B cell (primary cell): ENCODE results near the gene TIMM10. TPM values are rescaled to one million over a fixed set of nuclear protein-coding genes. Genes with fewer than 3 reads are reported as not detected.

Source experiments
- ATAC-seq: fragments of 200-7000 bp; cut with Tn5 transposase; one replicate; pipeline ENCODE4 v1.10.0; 2021; ENCODE audit warnings: low read depth, mild to moderate bottlenecking, moderate number of reproducible peaks, moderate library complexity
- CTCF ChIA-PET: fragments of 350-600 bp; sonication (Branson Sonifier 250); formaldehyde crosslinking; loops from one replicate; lab custom pipeline; 2021; ENCODE audit warnings: antibody characterized with exemption, inconsistent platforms; lab: Charles Lee
- POLR2A ChIA-PET: fragments of 350-600 bp; sonication (Branson Sonifier 250); formaldehyde crosslinking; loops from one replicate; lab custom pipeline; 2021; ENCODE audit warnings: antibody characterized with exemption; lab: Charles Lee
- DNase-seq: peaks from one replicate; pipeline ENCODE4 v3.0.0; 2013
- H2AFZ ChIP-seq: 2 replicates; pipeline ENCODE4 v1.6.1; 2012; ENCODE audit warnings: mild to moderate bottlenecking, low read depth, low read length; ENCODE audit not compliant: insufficient read depth, poor library complexity, severe bottlenecking
- H3K27ac ChIP-seq, 2 donors: 1 replicate in 1 of 2; 2 replicates in 1 of 2; pipeline ENCODE4 v1.5.1; 2012 to 2013; ENCODE audit warnings: low read length in 2 of 2, mild to moderate bottlenecking in 2 of 2, moderate library complexity in 1 of 2
- H3K27me3 ChIP-seq, 4 experiments: fragments of 200-600 bp in 1 of 4; sonication (generic) in 1 of 4; replicated peaks in 1 of 4; 1 replicate in 2 of 4; 2 replicates in 2 of 4; pipeline versions ENCODE4 v1.6.1 to v1.7.0; 2013 to 2016; ENCODE audit warnings: low read length in 3 of 4, mild to moderate bottlenecking in 2 of 4, mixed read lengths in 1 of 4, moderate library complexity in 1 of 4; ENCODE audit not compliant: insufficient read depth in 4 of 4, control insufficient read depth in 3 of 4; ENCODE audit errors: control extremely low read depth in 1 of 4
- H3K36me3 ChIP-seq, 2 experiments: replicated peaks in 1 of 2; 1 replicate in 1 of 2; 2 replicates in 1 of 2; pipeline versions ENCODE4 v1.6.1 to v1.7.1; 2013; ENCODE audit warnings: low read length in 1 of 2; ENCODE audit not compliant: insufficient read depth in 2 of 2, control insufficient read depth in 1 of 2; ENCODE audit errors: control extremely low read depth in 1 of 2, extremely low read depth in 1 of 2
- H3K4me1 ChIP-seq, 2 donors: fragments of 200-600 bp in 1 of 2; sonication (generic) in 1 of 2; 1 replicate in 1 of 2; 2 replicates in 1 of 2; pipeline versions ENCODE4 v1.5.1 to v1.6.1; 2013 to 2017; ENCODE audit warnings: low read length in 2 of 2; ENCODE audit not compliant: control insufficient read depth in 2 of 2, insufficient read depth in 2 of 2
- H3K4me2 ChIP-seq: replicated peaks from 2 replicates; pipeline ENCODE3; 2012; ENCODE audit warnings: mild to moderate bottlenecking, low read depth, low read length; ENCODE audit not compliant: poor library complexity, severe bottlenecking
- H3K4me3 ChIP-seq, 5 experiments: fragments of 200-600 bp in 1 of 5; sonication (generic) in 1 of 5; 1 replicate in 3 of 5; 2 replicates in 2 of 5; pipeline versions ENCODE4 v1.5.1 to v1.7.0; 2011 to 2016; ENCODE audit warnings: low read length in 4 of 5, mild to moderate bottlenecking in 4 of 5, low read depth in 2 of 5, control low read depth in 1 of 5, moderate library complexity in 1 of 5; ENCODE audit not compliant: insufficient read depth in 1 of 5; ENCODE audit errors: control extremely low read depth in 1 of 5, extremely low read depth in 1 of 5
- H3K79me2 ChIP-seq: fragments of 200-600 bp; sonication (generic); one replicate; pipeline ENCODE4 v1.6.0; 2016; ENCODE audit warnings: low read length; ENCODE audit not compliant: control insufficient read depth, insufficient read depth
- H3K9ac ChIP-seq: fragments of 200-600 bp; sonication (generic); 2 replicates; pipeline ENCODE4 v1.6.1; 2017; ENCODE audit warnings: mild to moderate bottlenecking, low read length, moderate library complexity
- H3K9me3 ChIP-seq, 3 donors: one replicate each; pipeline versions ENCODE4 v1.6.1 to v1.7.1; 2013; ENCODE audit warnings: low read length in 2 of 3; ENCODE audit not compliant: control insufficient read depth in 2 of 3, insufficient read depth in 1 of 3; ENCODE audit errors: control extremely low read depth in 1 of 3
- H4K20me1 ChIP-seq: 2 replicates; pipeline ENCODE4 v1.6.0; 2012; ENCODE audit warnings: mild to moderate bottlenecking, low read length; ENCODE audit not compliant: insufficient read depth, control insufficient read depth, poor library complexity, severe bottlenecking
- H3K27ac Mint-ChIP-seq: one replicate; pipeline ENCODE4 v1.8.0; 2021; ENCODE audit warnings: mixed read lengths
- H3K27me3 Mint-ChIP-seq: one replicate; pipeline ENCODE4 v1.8.0; 2021; ENCODE audit warnings: mixed read lengths
- H3K4me1 Mint-ChIP-seq: one replicate; pipeline ENCODE4 v1.8.0; 2021; ENCODE audit warnings: mixed read lengths
- H3K4me3 Mint-ChIP-seq: one replicate; pipeline ENCODE4 v1.8.0; 2021; ENCODE audit warnings: mixed read lengths
- H3K9me3 Mint-ChIP-seq: one replicate; pipeline ENCODE4 v1.8.0; 2022; ENCODE audit warnings: mixed read lengths; ENCODE audit not compliant: insufficient read depth
- EZH2 ChIP-seq: IDR thresholded peaks from 2 replicates; pipeline ENCODE4 v1.6.1; 2012; ENCODE audit warnings: borderline replicate concordance, low read depth, mild to moderate bottlenecking, moderate library complexity, low read length; ENCODE audit not compliant: insufficient read depth, poor library complexity, severe bottlenecking
- WGBS: methylation state at CpG from one replicate; pipeline ENCODE4 v1.1.5; 2013; ENCODE audit warnings: missing lambda C conversion rate; ENCODE audit not compliant: insufficient coverage; 5-methylcytosine and 5-hydroxymethylcytosine counted together
- intact Hi-C: fragments of 100-400 bp; cut with micrococcal nuclease; formaldehyde crosslinking; loops from one replicate; pipeline ENCODE4 v1.10.0; 2022
- polyA plus RNA-seq: library from polyadenylated mRNA; depleted of rRNA; stranded (reverse); fragments of >200 nt; gene quantifications from 2 replicates; pipeline ENCODE4 v1.2.3, GENCODE V29; 2012
- total RNA-seq, 2 donors: library from RNA; stranded (reverse); fragments of 120-200 nt in 1 of 2; gene quantifications; 1 replicate in 1 of 2; 2 replicates in 1 of 2; pipeline versions ENCODE4 v1.2.3 to v1.2.4, GENCODE V29; 2013 to 2022
- TF ChIP-seq, protein P1 (sequence below): fragments of 200-600 bp; IDR thresholded peaks from one replicate; pipeline ENCODE4 v1.8.0; 2022; ENCODE audit warnings: antibody characterized with exemption, mild to moderate bottlenecking

TIMM10 gene
- total and polyA plus RNA-seq, 2 donors (not counting 1 experiment from before 2014, with no cell fraction given), result 36.5 to 39.6 TPM

DNA sequence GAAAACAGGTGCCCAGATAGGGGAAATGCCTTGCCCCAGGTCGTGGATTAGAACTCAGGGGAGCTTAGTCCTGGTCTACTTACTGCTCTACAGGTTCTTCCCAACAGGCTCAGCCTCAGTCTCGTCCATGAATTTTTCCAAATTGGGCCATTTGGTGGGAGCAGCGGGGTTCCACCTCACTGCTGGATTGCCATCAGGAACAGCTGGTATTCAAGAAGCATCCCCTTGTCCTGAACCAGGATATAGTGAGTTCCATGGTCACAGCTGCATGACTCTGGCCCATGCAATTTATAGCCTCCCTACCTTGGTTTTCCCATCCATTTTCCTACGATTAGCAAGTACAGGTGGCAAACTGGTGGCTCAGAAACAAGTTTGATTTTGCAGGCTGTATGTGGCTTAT lies 43.5 kb upstream of the TIMM10 start:
- H3K4me2 ChIP-seq, result no peak overlapping the region
- TF ChIP-seq, protein P1, sequence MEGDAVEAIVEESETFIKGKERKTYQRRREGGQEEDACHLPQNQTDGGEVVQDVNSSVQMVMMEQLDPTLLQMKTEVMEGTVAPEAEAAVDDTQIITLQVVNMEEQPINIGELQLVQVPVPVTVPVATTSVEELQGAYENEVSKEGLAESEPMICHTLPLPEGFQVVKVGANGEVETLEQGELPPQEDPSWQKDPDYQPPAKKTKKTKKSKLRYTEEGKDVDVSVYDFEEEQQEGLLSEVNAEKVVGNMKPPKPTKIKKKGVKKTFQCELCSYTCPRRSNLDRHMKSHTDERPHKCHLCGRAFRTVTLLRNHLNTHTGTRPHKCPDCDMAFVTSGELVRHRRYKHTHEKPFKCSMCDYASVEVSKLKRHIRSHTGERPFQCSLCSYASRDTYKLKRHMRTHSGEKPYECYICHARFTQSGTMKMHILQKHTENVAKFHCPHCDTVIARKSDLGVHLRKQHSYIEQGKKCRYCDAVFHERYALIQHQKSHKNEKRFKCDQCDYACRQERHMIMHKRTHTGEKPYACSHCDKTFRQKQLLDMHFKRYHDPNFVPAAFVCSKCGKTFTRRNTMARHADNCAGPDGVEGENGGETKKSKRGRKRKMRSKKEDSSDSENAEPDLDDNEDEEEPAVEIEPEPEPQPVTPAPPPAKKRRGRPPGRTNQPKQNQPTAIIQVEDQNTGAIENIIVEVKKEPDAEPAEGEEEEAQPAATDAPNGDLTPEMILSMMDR, result no peak
- TF ChIP-seq EZH2, result no peak
- Mint-ChIP-seq H3K4me1 (no peaks in the 10 kb centered on the region), H3K9me3 (no peaks in the 10 kb centered on the region), H3K27ac (no peak overlapping the region), H3K27me3 (peaks cover 7% of the 10 kb centered on the region), H3K4me3 (no peak overlapping the region)
- ChIA-PET POLR2A (no interaction called here), CTCF (interaction anchor here (1.5 kb wide), 1 partner anchor 47 kb away, joined by 4 read pairs; no protein-coding TSS in a partner anchor)
- H3K27me3 ChIP-seq, result peaks cover 0 to 5% (median 2%) of the 10 kb centered on the region in 4 experiments
- WGBS, result 76% methylated on average over 3 of the region's 4 CpGs
- intact Hi-C loops, result no loop called here
- no peaks in the 10 kb centered on the region for H3K79me2 ChIP-seq
- H3K4me1 ChIP-seq, result no peaks in the 10 kb centered on the region
- no peaks in the 10 kb centered on the region for H4K20me1 ChIP-seq
- H2AFZ ChIP-seq, result no peak overlapping the region
- no peaks in the 10 kb centered on the region for H3K9me3 ChIP-seq
- H3K36me3 ChIP-seq, result no peaks in the 10 kb centered on the region
- no peak overlapping the region for H3K27ac ChIP-seq
- H3K9ac ChIP-seq, result no peak overlapping the region
- ATAC-seq (no peak), DNase-seq (no peak)
- no peak overlapping the region for H3K4me3 ChIP-seq

- no peak overlapping the region for H3K4me2 ChIP-seq
- H3K27ac Mint-ChIP-seq, result no peak overlapping the region
Observed at GRCh38 chr11:57571606-57572005, 41.1 kb upstream of the TIMM10 start.

More at GRCh38 chr11:57571606-57572005, 41.1 kb upstream of the TIMM10 start:
- H3K27me3 Mint-ChIP-seq, result peaks cover 7% of the 10 kb centered on the region
- Histone ChIP-seq H4K20me1 (no peaks in the 10 kb centered on the region), H3K79me2 (peaks cover 8% of the 10 kb centered on the region), H3K9ac (no peak overlapping the region), H2AFZ (no peak overlapping the region), H3K4me1 (peaks cover 3 to 12% of the 10 kb centered on the region in 2 donors), H3K4me3 (no peak overlapping the region), H3K36me3 (no peaks in the 10 kb centered on the region), H3K27me3 (peaks cover 0 to 5% (median 2%) of the 10 kb centered on the region in 4 experiments), H3K27ac (no peak overlapping the region), H3K9me3 (no peaks in the 10 kb centered on the region)
- ATAC-seq, result no peak
- DNase-seq, result no peak
- POLR2A ChIA-PET, result no interaction called here
- H3K4me1 Mint-ChIP-seq, result peaks cover 11% of the 10 kb centered on the region
- no peaks in the 10 kb centered on the region for H3K9me3 Mint-ChIP-seq
- 17% methylated on average over 1 of the region's 2 CpGs for WGBS
- TF ChIP-seq EZH2, result no peak
- TF ChIP-seq, protein P1, result no peak
- intact Hi-C loops, result no loop called here
- CTCF ChIA-PET, result interaction anchor here (5.9 kb wide), 1 partner anchor 69 kb away, joined by 86 read pairs; no protein-coding TSS in a partner anchor
- H3K4me3 Mint-ChIP-seq, result no peak overlapping the region
